Type B pancreatic cell (in vitro differentiated cells): ENCODE measurements around the gene APLNR. TPM values are rescaled to one million over a fixed set of nuclear protein-coding genes. Genes with fewer than 3 reads are reported as not detected.

Experiments used
- DNase-seq: peaks from one replicate; pipeline ENCODE4 v3.0.0; 2021; ENCODE audit warnings: mixed read lengths; ENCODE audit not compliant: unreplicated experiment; ENCODE audit errors: extremely low spot score
- H3K27ac Mint-ChIP-seq: 2 replicates; pipeline ENCODE4 v1.8.0; 2021; ENCODE audit warnings: mild to moderate bottlenecking, mixed read lengths
- H3K27me3 Mint-ChIP-seq: 2 replicates; pipeline ENCODE4 v1.8.0; 2021; ENCODE audit warnings: mixed read lengths
- H3K36me3 Mint-ChIP-seq: 2 replicates; pipeline ENCODE4 v1.8.0; 2021; ENCODE audit warnings: mixed read lengths
- H3K4me1 Mint-ChIP-seq: one replicate; pipeline ENCODE4 v1.8.0; 2021; ENCODE audit warnings: mixed read lengths; ENCODE audit not compliant: unreplicated experiment
- H3K4me3 Mint-ChIP-seq: 2 replicates; pipeline ENCODE4 v1.8.0; 2021; ENCODE audit warnings: mild to moderate bottlenecking, mixed read lengths
- H3K9me3 Mint-ChIP-seq: 2 replicates; pipeline ENCODE4 v1.8.0; 2021; ENCODE audit warnings: mixed read lengths
- CTCF ChIP-seq: fragments of 200-600 bp; sonication (generic); conservative IDR thresholded peaks from 2 replicates; pipeline ENCODE4 v1.5.0; 2021; ENCODE audit warnings: antibody characterized with exemption, mild to moderate bottlenecking
- total RNA-seq: library from RNA; stranded (reverse); gene quantifications from 2 replicates; pipeline ENCODE4 v1.2.1, GENCODE V29; 2021; ENCODE audit warnings: low replicate concordance

The APLNR gene
- total RNA-seq, 1 donor from 2014 or later: 2.0 TPM

- H3K9me3 Mint-ChIP-seq: no peaks in the 10 kb centered on the region
- DNase-seq: no peak
- no peaks in the 10 kb centered on the region for H3K27me3 Mint-ChIP-seq
- no peak overlapping the region for H3K27ac Mint-ChIP-seq
- no peaks in the 10 kb centered on the region for H3K4me1 Mint-ChIP-seq
- no peaks in the 10 kb centered on the region for H3K36me3 Mint-ChIP-seq
- H3K4me3 Mint-ChIP-seq: no peak overlapping the region
- no peak for TF ChIP-seq CTCF
These were observed 13.4 kb downstream of the APLNR start for GRCh38 chr11:57223601-57224000.

GRCh38 chr11:57222239-57222638 lies 14.8 kb downstream of the APLNR start:
- Mint-ChIP-seq H3K27me3 (no peaks in the 10 kb centered on the region), H3K4me3 (no peak overlapping the region), H3K27ac (no peak overlapping the region), H3K36me3 (no peaks in the 10 kb centered on the region), H3K9me3 (no peaks in the 10 kb centered on the region), H3K4me1 (no peaks in the 10 kb centered on the region)
- DNase-seq: no peak
- TF ChIP-seq CTCF: no peak

- no peak for TF ChIP-seq CTCF
- Mint-ChIP-seq H3K36me3 (no peaks in the 10 kb centered on the region), H3K4me3 (no peak overlapping the region), H3K9me3 (no peaks in the 10 kb centered on the region), H3K27me3 (no peaks in the 10 kb centered on the region), H3K4me1 (peaks cover 3% of the 10 kb centered on the region), H3K27ac (no peak overlapping the region)
- no peak for DNase-seq
These were observed 17.9 kb downstream of the APLNR start for GRCh38 chr11:57219021-57219627.

DNA sequence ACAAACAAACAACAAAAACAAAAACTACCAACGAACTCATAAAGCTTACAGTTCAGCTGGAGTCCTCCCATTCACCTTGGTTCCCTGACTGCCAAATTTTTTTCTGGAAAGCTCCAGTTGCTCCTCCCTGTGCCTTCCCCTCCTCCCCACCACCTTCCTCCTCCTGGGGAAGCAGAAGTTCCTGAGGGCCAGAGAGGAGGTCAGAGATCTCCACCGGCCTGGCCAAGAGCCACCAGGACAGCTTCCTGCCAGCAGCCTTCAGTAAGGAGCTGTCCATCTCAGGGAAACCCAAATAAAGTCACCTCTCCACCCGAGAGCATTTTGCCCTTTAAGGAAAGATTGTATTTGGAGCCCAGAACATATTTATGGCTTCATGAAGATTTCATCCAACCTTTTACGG lies 20.0 kb downstream of the APLNR start:
- Mint-ChIP-seq H3K36me3 (no peaks in the 10 kb centered on the region), H3K4me1 (peaks cover 3% of the 10 kb centered on the region), H3K4me3 (no peak overlapping the region)

GRCh38 chr11:57216463-57216862 lies 20.6 kb downstream of the APLNR start:
- H3K4me1 Mint-ChIP-seq: peaks cover 5% of the 10 kb centered on the region
- no peak overlapping the region for H3K27ac Mint-ChIP-seq
- H3K27me3 Mint-ChIP-seq: no peaks in the 10 kb centered on the region
- no peak for DNase-seq
- H3K4me3 Mint-ChIP-seq: no peak overlapping the region
- no peaks in the 10 kb centered on the region for H3K36me3 Mint-ChIP-seq
- TF ChIP-seq CTCF: no peak
- peaks cover 5% of the 10 kb centered on the region for H3K9me3 Mint-ChIP-seq

More for the DNA sequence above, 20.0 kb downstream of the APLNR start:
- H3K27ac Mint-ChIP-seq: no peak overlapping the region
- peaks cover 4% of the 10 kb centered on the region for H3K9me3 Mint-ChIP-seq
- no peaks in the 10 kb centered on the region for H3K27me3 Mint-ChIP-seq
- no peak for TF ChIP-seq CTCF
- no peak for DNase-seq

- peaks cover 11% of the 10 kb centered on the region for H3K4me1 Mint-ChIP-seq
- no peak overlapping the region for H3K27ac Mint-ChIP-seq
- no peaks in the 10 kb centered on the region for H3K27me3 Mint-ChIP-seq
- no peaks in the 10 kb centered on the region for H3K36me3 Mint-ChIP-seq
- peaks cover 5% of the 10 kb centered on the region for H3K9me3 Mint-ChIP-seq
- no peak overlapping the region for H3K4me3 Mint-ChIP-seq
- no peak for TF ChIP-seq CTCF
- DNase-seq: no peak
These were observed 22.6 kb downstream of the APLNR start for GRCh38 chr11:57214494-57214893.
